Osteoblast (primary cell): ENCODE results near the gene CACNG5. TPM values are rescaled to one million over a fixed set of nuclear protein-coding genes. Genes with fewer than 3 reads are reported as not detected.

Experiments
- DNase-seq: peaks from one replicate; pipeline ENCODE4 v3.0.0; 2011; ENCODE audit warnings: low spot score, mixed read lengths; ENCODE audit not compliant: insufficient read length; ENCODE audit errors: missing footprints
- H2AFZ ChIP-seq: 2 replicates; pipeline ENCODE4 v1.6.0; 2011; ENCODE audit warnings: mild to moderate bottlenecking, low read length
- H3K27ac ChIP-seq: 2 replicates; pipeline ENCODE4 v1.5.1; 2011; ENCODE audit warnings: mild to moderate bottlenecking, low read depth, low read length, moderate library complexity
- H3K27me3 ChIP-seq: 2 replicates; pipeline ENCODE4 v1.6.0; 2012; ENCODE audit warnings: mild to moderate bottlenecking, control low read depth, inconsistent platforms, low read length, moderate library complexity; ENCODE audit not compliant: insufficient read depth
- H3K36me3 ChIP-seq: 2 replicates; pipeline ENCODE4 v1.5.1; 2011; ENCODE audit warnings: mild to moderate bottlenecking, low read length, control low read depth, moderate library complexity; ENCODE audit not compliant: insufficient read depth
- H3K4me1 ChIP-seq: 2 replicates; pipeline ENCODE4 v1.5.1; 2011; ENCODE audit warnings: mild to moderate bottlenecking, low read length, control low read depth, moderate library complexity; ENCODE audit not compliant: insufficient read depth
- H3K4me2 ChIP-seq: 2 replicates; pipeline ENCODE4 v1.6.0; 2011; ENCODE audit warnings: mild to moderate bottlenecking, low read length; ENCODE audit not compliant: insufficient read depth
- H3K4me3 ChIP-seq: fragments of 200-600 bp; sonication (generic); 3 replicates; pipeline ENCODE4 v1.5.1; 2012; ENCODE audit warnings: mild to moderate bottlenecking, low read length, inconsistent platforms; ENCODE audit not compliant: insufficient read depth
- H3K79me2 ChIP-seq: 2 replicates; pipeline ENCODE4 v1.6.0; 2012; ENCODE audit warnings: mild to moderate bottlenecking, low read length, control low read depth, inconsistent platforms; ENCODE audit not compliant: insufficient read depth
- H3K9me3 ChIP-seq: 2 replicates; pipeline ENCODE4 v1.5.1; 2011; ENCODE audit warnings: low read depth, low read length, control low read depth
- H4K20me1 ChIP-seq: 2 replicates; pipeline ENCODE4 v1.6.0; 2012; ENCODE audit warnings: mild to moderate bottlenecking, low read length, control low read depth; ENCODE audit not compliant: insufficient read depth
- total RNA-seq: library from RNA; depleted of rRNA; stranded (reverse); fragments of >200 nt; gene quantifications from 2 replicates; pipeline ENCODE4 v1.2.3, GENCODE V29; 2012
- TF ChIP-seq, protein P1 (sequence below): IDR thresholded peaks from 2 replicates; pipeline ENCODE4 v1.5.1; 2011; ENCODE audit warnings: mild to moderate bottlenecking, low read depth, low read length, moderate library complexity; ENCODE audit errors: extremely low read depth

CACNG5 gene, protein sequence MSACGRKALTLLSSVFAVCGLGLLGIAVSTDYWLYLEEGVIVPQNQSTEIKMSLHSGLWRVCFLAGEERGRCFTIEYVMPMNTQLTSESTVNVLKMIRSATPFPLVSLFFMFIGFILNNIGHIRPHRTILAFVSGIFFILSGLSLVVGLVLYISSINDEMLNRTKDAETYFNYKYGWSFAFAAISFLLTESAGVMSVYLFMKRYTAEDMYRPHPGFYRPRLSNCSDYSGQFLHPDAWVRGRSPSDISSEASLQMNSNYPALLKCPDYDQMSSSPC
- not detected in 2 replicates for total RNA-seq

DNA sequence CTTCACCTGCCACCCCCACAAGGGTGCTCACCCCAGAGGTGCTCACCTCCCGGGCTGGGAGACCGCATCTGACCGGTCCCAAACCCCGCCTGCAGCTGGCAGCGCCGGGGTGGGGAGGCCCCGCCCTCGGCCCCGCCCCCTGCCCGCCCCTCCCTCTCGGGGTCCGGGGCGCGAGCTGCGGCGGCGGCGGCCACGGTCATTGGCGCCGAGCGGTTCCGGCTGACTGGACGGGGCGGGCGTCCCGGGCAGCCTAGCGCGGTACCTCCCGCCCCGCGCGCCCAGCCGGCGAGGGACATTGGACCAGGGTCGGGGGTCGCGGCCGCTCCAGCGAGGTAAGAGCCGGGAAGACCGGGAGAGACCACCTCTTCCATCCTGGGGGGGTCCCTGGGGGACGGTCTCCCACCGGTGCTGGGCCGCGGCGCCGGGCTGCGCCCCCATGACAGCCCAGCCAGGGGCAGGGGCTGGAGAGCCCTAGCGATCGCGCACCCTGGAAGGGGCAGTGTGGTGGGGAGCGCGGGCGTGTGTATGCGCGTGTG is at the start of gene CACNG5:
Gene CACNG5, plus strand, starts transcription at position 199 of the 536 bp plus-strand sequence. CDS start 42,216 bp downstream, outside the sequence.
- no peaks in the 10 kb centered on the region for H3K79me2 ChIP-seq
- no peaks in the 10 kb centered on the region for H3K9me3 ChIP-seq
- no peak within 1 kb of the TSS for H2AFZ ChIP-seq
- H3K4me1 ChIP-seq, result no peaks in the 10 kb centered on the region
- peak; percentile 19 for DNase-seq
- TF ChIP-seq, protein P1, sequence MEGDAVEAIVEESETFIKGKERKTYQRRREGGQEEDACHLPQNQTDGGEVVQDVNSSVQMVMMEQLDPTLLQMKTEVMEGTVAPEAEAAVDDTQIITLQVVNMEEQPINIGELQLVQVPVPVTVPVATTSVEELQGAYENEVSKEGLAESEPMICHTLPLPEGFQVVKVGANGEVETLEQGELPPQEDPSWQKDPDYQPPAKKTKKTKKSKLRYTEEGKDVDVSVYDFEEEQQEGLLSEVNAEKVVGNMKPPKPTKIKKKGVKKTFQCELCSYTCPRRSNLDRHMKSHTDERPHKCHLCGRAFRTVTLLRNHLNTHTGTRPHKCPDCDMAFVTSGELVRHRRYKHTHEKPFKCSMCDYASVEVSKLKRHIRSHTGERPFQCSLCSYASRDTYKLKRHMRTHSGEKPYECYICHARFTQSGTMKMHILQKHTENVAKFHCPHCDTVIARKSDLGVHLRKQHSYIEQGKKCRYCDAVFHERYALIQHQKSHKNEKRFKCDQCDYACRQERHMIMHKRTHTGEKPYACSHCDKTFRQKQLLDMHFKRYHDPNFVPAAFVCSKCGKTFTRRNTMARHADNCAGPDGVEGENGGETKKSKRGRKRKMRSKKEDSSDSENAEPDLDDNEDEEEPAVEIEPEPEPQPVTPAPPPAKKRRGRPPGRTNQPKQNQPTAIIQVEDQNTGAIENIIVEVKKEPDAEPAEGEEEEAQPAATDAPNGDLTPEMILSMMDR, result no peak
- no peak within 1 kb of the TSS for H3K4me3 ChIP-seq
- H3K36me3 ChIP-seq, result no peaks in the 10 kb centered on the region
- H3K27me3 ChIP-seq, result peaks cover 44% of the 10 kb centered on the region
- no peaks in the 10 kb centered on the region for H4K20me1 ChIP-seq
- H3K27ac ChIP-seq, result no peak within 1 kb of the TSS
- no peak within 1 kb of the TSS for H3K4me2 ChIP-seq

DNA sequence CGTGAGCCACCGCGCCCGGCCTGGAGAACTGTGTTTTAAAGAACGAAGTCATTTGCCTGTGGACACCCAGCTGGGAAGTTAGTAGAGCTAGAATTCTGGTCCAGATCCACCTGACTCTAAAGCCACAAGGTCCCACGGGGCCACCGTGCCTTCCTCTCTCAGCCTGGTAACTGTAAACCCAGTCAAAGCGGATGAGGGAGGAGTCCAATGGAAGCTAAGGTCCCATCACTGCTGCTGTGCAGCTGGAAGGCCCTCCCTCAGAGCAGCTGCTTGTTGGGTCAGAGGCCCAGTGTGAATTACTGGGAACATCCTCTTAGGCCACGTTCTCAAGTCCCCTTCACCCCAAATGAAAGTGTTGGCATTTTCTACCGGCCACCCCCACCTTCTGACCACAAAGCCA is 48.8 kb upstream of the CACNG5 start:
- DNase-seq, result no peak

DNA sequence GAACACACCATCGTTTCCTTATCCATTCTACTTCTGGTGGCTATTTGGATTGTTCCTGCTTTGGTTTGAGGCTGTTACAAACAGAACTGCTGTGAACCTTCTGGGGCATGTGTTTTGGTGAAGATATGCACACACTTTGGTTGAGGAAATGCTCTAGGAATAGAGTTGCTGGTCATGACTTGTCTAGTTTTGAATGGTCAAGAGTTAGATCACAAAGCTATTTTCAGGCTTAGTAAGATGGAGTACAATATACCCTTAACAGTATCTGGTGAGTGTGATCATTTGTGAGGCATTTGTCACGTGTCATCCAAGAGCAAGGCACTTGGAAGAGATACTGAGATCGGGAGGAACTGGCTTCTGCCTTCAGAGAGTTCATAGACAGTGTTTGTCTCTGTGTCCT is 47.0 kb upstream of the CACNG5 start:
- Histone ChIP-seq H3K27ac (no peak overlapping the region), H3K79me2 (no peaks in the 10 kb centered on the region), H2AFZ (no peak overlapping the region), H3K36me3 (peaks cover 35% of the 10 kb centered on the region), H3K4me3 (no peak overlapping the region), H3K9me3 (no peaks in the 10 kb centered on the region), H4K20me1 (peaks cover 14% of the 10 kb centered on the region), H3K4me1 (peaks cover 3% of the 10 kb centered on the region), H3K27me3 (no peaks in the 10 kb centered on the region), H3K4me2 (no peak overlapping the region)
- TF ChIP-seq, protein P1, result no peak
- no peak for DNase-seq

More for the DNA sequence above, 48.8 kb upstream of the CACNG5 start:
- Histone ChIP-seq H3K79me2 (no peaks in the 10 kb centered on the region), H2AFZ (no peak overlapping the region), H3K4me2 (no peak overlapping the region), H3K9me3 (no peaks in the 10 kb centered on the region), H3K4me3 (no peak overlapping the region), H4K20me1 (peaks cover 10% of the 10 kb centered on the region), H3K27me3 (no peaks in the 10 kb centered on the region), H3K36me3 (peaks cover 35% of the 10 kb centered on the region), H3K4me1 (peaks cover 3% of the 10 kb centered on the region), H3K27ac (no peak overlapping the region)
- TF ChIP-seq, protein P1, result no peak

DNA sequence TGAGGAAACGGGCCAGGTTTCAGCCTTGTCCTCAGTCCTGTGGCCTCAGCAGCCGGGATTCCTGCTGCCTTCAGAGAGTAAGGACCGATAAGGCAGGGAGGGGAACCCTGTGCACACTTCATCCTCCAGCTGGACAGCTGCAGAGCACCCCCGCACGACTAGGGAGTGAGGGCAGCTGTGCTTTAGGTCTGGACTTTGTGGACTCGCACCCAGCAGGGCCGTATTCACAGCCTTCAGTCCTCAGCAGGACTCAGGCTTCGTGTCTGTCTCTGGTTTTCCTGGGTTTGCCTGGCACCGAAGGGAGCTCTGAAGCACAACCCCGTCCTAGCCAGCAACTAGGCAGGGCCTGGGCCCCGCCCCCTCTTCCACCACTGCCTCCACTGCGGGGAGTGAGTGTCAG is 45.8 kb upstream of the CACNG5 start:
- no peak for DNase-seq
- peaks cover 3% of the 10 kb centered on the region for H3K4me1 ChIP-seq
- H3K4me3 ChIP-seq, result no peak overlapping the region
- H3K27me3 ChIP-seq, result no peaks in the 10 kb centered on the region
- TF ChIP-seq, protein P1, result no peak
- no peak overlapping the region for H3K4me2 ChIP-seq
- H2AFZ ChIP-seq, result no peak overlapping the region
- no peaks in the 10 kb centered on the region for H3K9me3 ChIP-seq
- H3K27ac ChIP-seq, result no peak overlapping the region
- H3K79me2 ChIP-seq, result no peaks in the 10 kb centered on the region
- peaks cover 14% of the 10 kb centered on the region for H4K20me1 ChIP-seq
- H3K36me3 ChIP-seq, result peaks cover 44% of the 10 kb centered on the region
